HEK293T (cell line): ENCODE results near the gene MAPK12.

Source experiments
- CTCF ChIA-PET: fragments of 350-600 bp; formaldehyde crosslinking; extraction: SDS; loops from one replicate; lab custom pipeline; 2021; ENCODE audit warnings: antibody characterized with exemption, inconsistent platforms; lab: Yijun Ruan, JAX
- POLR2A ChIA-PET: fragments of 350-600 bp; formaldehyde crosslinking; extraction: SDS; loops from one replicate; lab custom pipeline; 2020; ENCODE audit warnings: antibody characterized with exemption, inconsistent platforms; lab: Yijun Ruan, JAX
- DNase-seq: peaks from one replicate; pipeline ENCODE4 v3.0.0; 2012; ENCODE audit warnings: mixed read lengths; ENCODE audit errors: extremely low spot score
- ARNT ChIP-seq: fragments of 450-650 bp; IDR thresholded peaks from 2 replicates; pipeline ENCODE4 v1.6.1; 2017; ENCODE audit warnings: mild to moderate bottlenecking
- BHLHE40 ChIP-seq: fragments of 450-650 bp; IDR thresholded peaks from 2 replicates; pipeline ENCODE4 v1.6.1; 2016; ENCODE audit warnings: mild to moderate bottlenecking, moderate library complexity, borderline replicate concordance
- CTBP1 ChIP-seq: fragments of 450-650 bp; IDR thresholded peaks from 2 replicates; pipeline ENCODE4 v1.6.1; 2016; ENCODE audit warnings: borderline replicate concordance
- ELF4 ChIP-seq: fragments of 450-650 bp; IDR thresholded peaks from 2 replicates; pipeline ENCODE4 v1.6.1; 2017; ENCODE audit warnings: antibody characterized with exemption
- FOXA1 ChIP-seq: fragments of 450-650 bp; IDR thresholded peaks from 2 replicates; pipeline ENCODE4 v1.6.1; 2016; ENCODE audit warnings: mild to moderate bottlenecking
- FOXK2 ChIP-seq: fragments of 450-650 bp; IDR thresholded peaks from 2 replicates; pipeline ENCODE4 v1.6.1; 2016; ENCODE audit warnings: mild to moderate bottlenecking
- FOXM1 ChIP-seq: fragments of 450-650 bp; IDR thresholded peaks from 2 replicates; pipeline ENCODE4 v1.6.1; 2017; ENCODE audit warnings: mild to moderate bottlenecking, borderline replicate concordance
- HDGF ChIP-seq: fragments of 450-650 bp; IDR thresholded peaks from 2 replicates; pipeline ENCODE4 v1.6.1; 2017; ENCODE audit warnings: antibody characterized with exemption, borderline replicate concordance
- L3MBTL2 ChIP-seq: fragments of 450-650 bp; conservative IDR thresholded peaks from 2 replicates; pipeline ENCODE4 v1.6.1; 2016; ENCODE audit warnings: mild to moderate bottlenecking
- LEF1 ChIP-seq: fragments of 450-650 bp; IDR thresholded peaks from 2 replicates; pipeline ENCODE4 v1.6.1; 2017; ENCODE audit warnings: mild to moderate bottlenecking, borderline replicate concordance
- NFRKB ChIP-seq: fragments of 450-650 bp; IDR thresholded peaks from 2 replicates; pipeline ENCODE4 v1.6.1; 2016; ENCODE audit warnings: mild to moderate bottlenecking, moderate library complexity
- SP1 ChIP-seq: fragments of 450-650 bp; IDR thresholded peaks from 2 replicates; pipeline ENCODE4 v1.6.1; 2017
- SUZ12 ChIP-seq: fragments of 450-650 bp; IDR thresholded peaks from 2 replicates; pipeline ENCODE4 v1.6.1; 2016; ENCODE audit warnings: mild to moderate bottlenecking
- TARDBP ChIP-seq: fragments of 450-650 bp; IDR thresholded peaks from 2 replicates; pipeline ENCODE4 v1.6.1; 2016
- ZNF384 ChIP-seq: fragments of 450-650 bp; IDR thresholded peaks from 2 replicates; pipeline ENCODE4 v1.6.1; 2016
- TF ChIP-seq, protein P1 (sequence below): fragments of 450-650 bp; IDR thresholded peaks from 2 replicates; pipeline ENCODE4 v1.6.1; 2016

Gene MAPK12

DNA sequence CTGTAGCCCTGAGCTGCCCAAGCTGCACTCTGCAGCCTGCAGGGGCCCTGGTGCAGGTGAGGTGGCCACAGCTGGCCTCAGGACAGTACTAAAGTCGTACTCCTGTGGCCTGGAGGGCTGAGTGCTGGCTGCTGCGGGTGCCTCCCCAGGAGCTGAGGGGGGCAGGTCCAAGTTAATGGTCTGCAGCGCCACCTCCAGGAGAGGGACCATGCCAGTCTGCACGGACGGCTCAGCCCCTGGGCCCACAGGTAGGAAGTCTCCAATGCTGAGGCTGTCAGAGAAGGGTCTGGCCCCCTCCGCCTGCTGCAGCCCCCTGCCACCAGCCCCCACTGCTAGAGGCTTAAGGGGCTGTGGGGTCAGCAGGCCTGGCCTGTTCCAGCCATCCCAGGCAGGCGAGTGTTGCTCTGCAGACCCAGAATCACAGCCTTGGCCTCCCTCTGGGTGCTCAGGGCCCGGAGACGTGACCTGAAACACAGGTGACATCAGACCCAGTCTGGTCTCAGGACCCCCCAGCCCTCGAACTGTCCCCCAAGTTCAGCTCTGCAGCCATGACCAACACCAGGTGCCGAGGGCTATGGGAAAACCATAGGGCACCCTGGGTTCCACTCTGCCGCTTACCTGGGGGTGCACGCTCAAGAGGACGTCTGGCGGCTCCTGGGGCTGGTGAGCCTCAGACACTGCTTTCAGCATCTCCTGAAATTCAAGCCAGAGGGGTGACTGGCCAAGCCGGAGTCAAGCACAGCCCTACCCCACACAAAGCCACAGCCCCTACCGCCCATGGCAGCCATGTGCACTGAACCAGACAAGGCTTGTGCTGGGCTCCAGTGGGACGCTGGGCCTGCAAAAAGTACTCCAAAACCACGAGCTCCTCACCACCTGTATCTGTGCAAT is 39.8 kb downstream of the MAPK12 start:
- TF ChIP-seq BHLHE40 (no peak), FOXA1 (no peak), TARDBP (no peak), SUZ12 (no peak), FOXM1 (no peak)
- POLR2A ChIA-PET, result interaction anchor here (1.1 kb wide), 1 partner anchor 18 kb away, joined by 3 read pairs; no protein-coding TSS in a partner anchor
- CTCF ChIA-PET, result interaction anchor here (0.8 kb wide), 1 partner anchor 73 kb away, joined by 3 read pairs; no protein-coding TSS in a partner anchor
- DNase-seq, result no peak

DNA sequence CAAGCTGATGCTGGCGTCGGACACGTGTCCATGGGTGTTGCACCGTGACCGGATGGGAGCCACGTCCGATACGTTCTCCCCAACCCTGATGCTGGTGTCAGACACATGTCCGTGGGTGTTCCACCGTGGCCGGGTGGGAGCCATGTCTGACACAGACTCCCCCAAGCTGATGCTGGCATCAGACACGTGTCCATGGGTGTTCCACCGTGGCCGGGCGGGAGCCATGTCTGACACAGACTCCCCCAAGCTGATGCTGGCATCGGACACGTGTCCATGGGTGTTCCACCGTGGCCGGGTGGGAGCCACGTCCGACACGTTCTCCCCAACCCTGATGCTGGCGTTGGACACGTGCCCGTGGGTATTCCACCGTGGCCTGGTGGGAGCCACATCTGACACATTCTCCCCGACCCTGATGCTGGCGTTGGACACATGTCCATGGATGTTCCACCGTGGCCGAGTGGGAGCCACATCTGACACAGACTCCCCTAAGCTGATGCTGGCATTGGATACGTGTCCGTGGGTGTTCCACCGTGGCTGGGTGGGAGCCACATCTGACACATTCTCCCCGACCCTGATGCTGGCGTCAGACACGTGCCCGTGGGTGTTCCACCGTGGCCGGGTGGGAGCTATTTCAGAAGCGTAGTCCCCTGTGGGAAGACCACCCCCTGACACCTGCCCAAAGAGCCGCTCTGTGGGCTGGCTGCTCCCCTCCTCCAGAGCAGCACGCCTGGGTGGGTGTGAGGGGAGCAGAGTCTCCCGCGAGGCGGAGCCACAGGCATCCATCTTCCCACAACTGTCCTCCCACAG is 40.7 kb downstream of the MAPK12 start:
- CTCF ChIA-PET, result interaction anchor here (0.8 kb wide), 1 partner anchor 72 kb away, joined by 3 read pairs; no protein-coding TSS in a partner anchor
- TF ChIP-seq CTBP1 (no peak), TARDBP (no peak), FOXM1 (no peak), LEF1 (no peak), FOXK2 (no peak), NFRKB (no peak), FOXA1 (no peak), ELF4 (no peak), SUZ12 (no peak)
- TF ChIP-seq, protein P1, sequence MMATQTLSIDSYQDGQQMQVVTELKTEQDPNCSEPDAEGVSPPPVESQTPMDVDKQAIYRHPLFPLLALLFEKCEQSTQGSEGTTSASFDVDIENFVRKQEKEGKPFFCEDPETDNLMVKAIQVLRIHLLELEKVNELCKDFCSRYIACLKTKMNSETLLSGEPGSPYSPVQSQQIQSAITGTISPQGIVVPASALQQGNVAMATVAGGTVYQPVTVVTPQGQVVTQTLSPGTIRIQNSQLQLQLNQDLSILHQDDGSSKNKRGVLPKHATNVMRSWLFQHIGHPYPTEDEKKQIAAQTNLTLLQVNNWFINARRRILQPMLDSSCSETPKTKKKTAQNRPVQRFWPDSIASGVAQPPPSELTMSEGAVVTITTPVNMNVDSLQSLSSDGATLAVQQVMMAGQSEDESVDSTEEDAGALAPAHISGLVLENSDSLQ, result no peak
- no peak for DNase-seq
- POLR2A ChIA-PET, result no interaction called here

DNA sequence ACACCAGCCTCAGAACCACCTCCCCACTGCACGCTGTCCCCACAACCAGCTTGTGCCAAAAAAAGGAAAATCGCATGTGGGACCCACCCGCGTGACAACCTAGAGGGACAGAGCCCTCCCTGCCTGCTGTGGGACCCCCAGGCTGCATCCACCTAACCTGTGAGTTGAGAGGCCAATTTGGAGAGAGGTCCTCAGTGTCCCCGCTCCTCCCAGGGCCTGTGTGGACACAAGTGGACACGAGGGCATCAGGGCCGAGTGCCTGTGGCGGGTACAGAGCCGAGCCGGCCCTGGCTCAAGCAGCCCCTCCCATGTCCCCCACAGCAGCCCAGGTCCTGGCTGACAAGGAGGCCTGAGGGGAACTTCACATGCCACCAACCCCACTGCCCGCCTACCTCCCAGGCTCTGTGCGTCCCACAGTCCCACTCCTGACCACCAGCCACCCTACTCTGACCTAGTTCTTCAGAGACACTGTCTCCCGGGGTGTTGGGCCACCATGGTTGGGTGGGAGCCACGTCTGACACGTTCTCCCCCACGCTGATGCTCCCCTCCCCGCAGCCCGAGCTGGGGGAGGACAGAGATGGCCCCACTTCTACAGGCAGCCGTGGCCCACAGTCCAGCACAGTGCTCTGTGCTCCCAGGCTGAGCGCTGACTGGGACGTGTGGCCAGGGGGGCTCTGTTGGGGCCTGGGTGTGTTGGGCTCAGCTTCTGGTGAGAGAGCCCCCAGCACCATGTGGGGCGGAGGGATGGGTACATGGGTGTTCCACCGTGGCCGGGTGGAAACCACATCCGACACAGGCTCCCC is 41.5 kb downstream of the MAPK12 start:
- POLR2A ChIA-PET, result no interaction called here
- CTCF ChIA-PET, result no interaction called here
- no peak for DNase-seq
- TF ChIP-seq SUZ12 (no peak), TARDBP (no peak), FOXA1 (no peak), ELF4 (no peak), HDGF (no peak), ZNF384 (no peak), SP1 (no peak), LEF1 (no peak), NFRKB (no peak), BHLHE40 (no peak), FOXK2 (no peak), CTBP1 (no peak), ARNT (no peak), L3MBTL2 (no peak), FOXM1 (no peak)
- TF ChIP-seq, protein P1, result no peak

DNA sequence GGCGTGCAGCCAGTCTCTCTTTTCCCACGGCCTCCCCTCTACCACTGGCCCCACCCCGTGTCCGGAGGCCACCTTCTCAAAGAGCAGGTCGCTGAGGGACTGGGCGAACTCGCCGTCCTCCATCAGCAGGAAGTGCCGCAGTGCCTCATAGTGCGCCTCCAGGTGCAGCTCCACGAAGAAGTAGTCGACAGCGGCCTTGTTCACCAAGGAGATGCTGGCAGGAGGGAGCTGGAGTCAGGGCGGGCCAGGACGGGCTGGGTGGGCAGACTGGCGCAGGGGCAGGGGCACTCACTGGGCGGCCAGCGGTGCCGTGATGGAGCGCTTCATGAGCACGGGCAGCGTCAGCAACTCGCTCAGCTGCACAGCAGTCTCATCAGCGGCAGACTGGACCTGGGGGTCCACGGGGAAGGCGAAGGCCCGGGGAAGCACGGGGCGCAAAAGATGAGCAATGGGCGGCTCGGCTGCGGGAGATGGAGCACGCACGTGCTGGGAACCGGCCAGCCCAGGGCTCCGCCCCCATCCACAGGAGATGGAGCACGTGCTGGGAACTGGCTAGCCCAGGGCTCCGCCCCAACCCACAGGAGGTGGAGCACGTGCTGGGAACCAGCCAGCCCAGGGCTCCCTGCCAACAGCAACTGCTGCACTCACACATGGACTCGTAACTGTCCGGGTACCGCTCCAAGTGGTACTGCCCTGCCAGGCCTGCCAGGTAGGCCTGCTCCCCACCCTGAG is 42.3 kb downstream of the MAPK12 start:
- peak; percentile 78 for DNase-seq
- POLR2A ChIA-PET, result no interaction called here
- TF ChIP-seq CTBP1 (no peak), L3MBTL2 (peak; percentile 62)
- CTCF ChIA-PET, result no interaction called here

DNA sequence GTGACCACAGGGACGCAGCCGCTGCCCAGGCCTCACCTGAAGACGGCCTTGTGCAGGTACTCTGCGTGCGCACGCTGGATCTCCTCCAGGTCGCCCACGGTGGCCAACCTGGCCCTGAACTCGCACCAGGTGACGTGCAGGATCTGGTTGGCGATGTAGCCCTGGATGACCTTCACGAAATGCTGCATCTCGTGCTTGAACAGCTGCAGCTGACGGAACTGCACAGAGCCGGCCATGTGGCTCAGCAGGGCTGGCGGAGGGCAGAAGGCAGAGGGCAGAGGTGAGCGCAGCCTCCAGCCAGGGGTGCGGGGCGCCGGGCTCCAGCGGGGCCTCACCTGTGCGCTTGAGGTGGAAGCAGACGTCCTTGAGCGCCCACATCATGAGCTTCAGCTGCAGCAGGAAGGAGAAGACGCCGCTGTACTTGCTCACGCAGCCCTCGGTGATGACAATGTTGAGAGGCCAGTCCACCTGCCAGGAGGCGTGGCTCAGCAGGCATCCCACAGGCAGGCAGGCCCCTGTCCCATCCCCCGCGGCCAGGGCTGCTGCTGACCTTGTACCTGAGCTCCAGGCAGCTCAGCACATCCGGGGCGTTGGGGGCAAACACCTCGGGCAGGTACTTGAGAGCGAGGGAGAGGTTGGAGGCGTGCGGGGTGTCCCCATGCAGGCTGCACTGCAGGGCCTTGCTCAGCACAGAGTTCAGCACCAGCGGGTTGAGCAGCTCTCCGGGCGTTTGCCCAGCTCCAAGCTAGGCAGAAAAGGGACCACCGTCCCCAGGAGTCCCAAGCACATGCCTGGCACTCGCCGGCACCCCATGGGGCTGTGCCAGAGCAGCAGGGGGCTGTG is 43.1 kb downstream of the MAPK12 start:
- DNase-seq, result no peak
- POLR2A ChIA-PET, result no interaction called here
- CTCF ChIA-PET, result no interaction called here
- TF ChIP-seq FOXK2, result no peak
- TF ChIP-seq FOXM1, result no peak
- TF ChIP-seq ZNF384, result no peak
- TF ChIP-seq BHLHE40, result no peak
- no peak for TF ChIP-seq SUZ12
- no peak for TF ChIP-seq L3MBTL2
- TF ChIP-seq LEF1, result no peak
- no peak for TF ChIP-seq ELF4
